CD8-positive, alpha-beta memory T cell (primary cell): ENCODE data around the gene COL1A1. TPM values are rescaled to one million over a fixed set of nuclear protein-coding genes. Genes with fewer than 3 reads are reported as not detected.

Source experiments
- CTCF ChIA-PET: fragments of 350-600 bp; sonication (Branson Sonifier 250); formaldehyde crosslinking; loops from one replicate; lab custom pipeline; 2021; ENCODE audit warnings: antibody characterized with exemption; lab: Charles Lee
- POLR2A ChIA-PET: fragments of 350-600 bp; sonication (Branson Sonifier 250); formaldehyde crosslinking; loops from one replicate; lab custom pipeline; 2021; ENCODE audit warnings: antibody characterized with exemption; lab: Charles Lee
- DNase-seq, 5 donors: peaks; one replicate each; pipeline versions ENCODE4 v3.0.0 to v3.0.0-alpha.2; 2020 to 2022; ENCODE audit warnings: mixed read lengths in 1 of 5
- H3K27ac ChIP-seq: one replicate; pipeline ENCODE4 v1.7.0; 2013; ENCODE audit warnings: low read depth, mild to moderate bottlenecking, low read length, moderate library complexity
- H3K27me3 ChIP-seq: 2 replicates; pipeline ENCODE4 v1.7.0; 2013; ENCODE audit warnings: low read length, mild to moderate bottlenecking; ENCODE audit not compliant: insufficient read depth, poor library complexity, severe bottlenecking
- H3K36me3 ChIP-seq: 2 replicates; pipeline ENCODE4 v1.7.0; 2013; ENCODE audit warnings: mild to moderate bottlenecking, low read length, moderate library complexity; ENCODE audit not compliant: insufficient read depth
- H3K4me1 ChIP-seq: 2 replicates; pipeline ENCODE4 v1.7.0; 2013; ENCODE audit warnings: mild to moderate bottlenecking, low read length, moderate library complexity; ENCODE audit not compliant: insufficient read depth
- H3K4me3 ChIP-seq: 2 replicates; pipeline ENCODE4 v1.7.0; 2013; ENCODE audit warnings: mild to moderate bottlenecking, low read length
- H3K9me3 ChIP-seq: 2 replicates; pipeline ENCODE4 v1.7.0; 2013; ENCODE audit warnings: mild to moderate bottlenecking, low read length
- H3K27ac Mint-ChIP-seq, 8 donors: one replicate each; pipeline ENCODE4 v1.8.0; 2020 to 2021; ENCODE audit warnings: mixed read lengths in 8 of 8, mild to moderate bottlenecking in 6 of 8, inconsistent platforms in 3 of 8, moderate library complexity in 3 of 8
- H3K27me3 Mint-ChIP-seq, 2 donors: one replicate each; pipeline ENCODE4 v1.8.0; 2020 to 2021; ENCODE audit warnings: mixed read lengths in 2 of 2, mild to moderate bottlenecking in 1 of 2, moderate library complexity in 1 of 2
- H3K36me3 Mint-ChIP-seq, 3 donors: one replicate each; pipeline ENCODE4 v1.8.0; 2020 to 2021; ENCODE audit warnings: mixed read lengths in 3 of 3, inconsistent platforms in 1 of 3, mild to moderate bottlenecking in 1 of 3
- H3K4me1 Mint-ChIP-seq, 3 donors: one replicate each; pipeline ENCODE4 v1.8.0; 2020 to 2021; ENCODE audit warnings: mixed read lengths in 3 of 3, inconsistent platforms in 1 of 3, mild to moderate bottlenecking in 1 of 3
- H3K4me3 Mint-ChIP-seq, 7 donors: one replicate each; pipeline ENCODE4 v1.8.0; 2020 to 2021; ENCODE audit warnings: mixed read lengths in 7 of 7, mild to moderate bottlenecking in 6 of 7, moderate library complexity in 4 of 7, inconsistent platforms in 2 of 7
- H3K9me3 Mint-ChIP-seq, 5 donors: one replicate each; pipeline ENCODE4 v1.8.0; 2020 to 2022; ENCODE audit warnings: mixed read lengths in 5 of 5, mild to moderate bottlenecking in 3 of 5, moderate library complexity in 2 of 5, inconsistent platforms in 1 of 5
- polyA plus RNA-seq: library from polyadenylated mRNA; unstranded; fragments of 300-500 nt; fragmentation: Illumina TruSeq; gene quantifications from one replicate; pipeline ENCODE4 v1.2.3, GENCODE V29; 2021
- total RNA-seq, 2 experiments: library from RNA; stranded (reverse); gene quantifications; one replicate each; pipeline ENCODE4 v1.2.3, GENCODE V29; 2021

COL1A1 gene
- total and polyA plus RNA-seq, 3 experiments from 2014 or later: 0.39 to 0.42 TPM; not detected in 1

DNA sequence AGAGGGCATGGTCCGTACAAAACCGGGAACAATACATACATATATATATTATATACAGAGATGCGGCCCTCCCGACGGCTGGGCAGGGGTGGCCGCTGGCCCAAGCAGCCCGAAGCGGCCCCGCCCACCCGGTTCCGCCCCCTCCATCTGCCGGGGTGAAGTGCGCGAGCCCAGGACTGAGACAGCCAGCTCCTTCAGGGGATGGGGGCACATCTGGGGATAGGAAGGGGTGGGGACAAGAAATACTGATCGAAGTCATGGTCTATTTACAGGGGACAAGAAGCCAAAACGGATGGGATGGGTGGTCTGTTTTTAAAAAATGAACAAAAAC, 67.7 kb downstream of the COL1A1 start:
- H3K27ac ChIP-seq: no peak overlapping the region
- POLR2A ChIA-PET: no interaction called here

More for the DNA sequence above, 67.7 kb downstream of the COL1A1 start:
- CTCF ChIA-PET: no interaction called here
- H3K27me3 Mint-ChIP-seq: peaks cover 3 to 7% of the 10 kb centered on the region in 2 donors
- H3K27me3 ChIP-seq: peaks cover 2% of the 10 kb centered on the region
- peaks cover 7% of the 10 kb centered on the region for H3K4me1 ChIP-seq
- H3K4me3 ChIP-seq: no peak overlapping the region
- H3K4me1 Mint-ChIP-seq: peaks cover 13 to 46% (median 32%) of the 10 kb centered on the region in 3 donors
- DNase-seq: no peak
- peak overlapping the region in 2 of 8 donors; percentile 63 to 74 for H3K27ac Mint-ChIP-seq
- peaks cover 22 to 48% (median 23%) of the 10 kb centered on the region in 3 donors for H3K36me3 Mint-ChIP-seq
- H3K36me3 ChIP-seq: peaks cover 31% of the 10 kb centered on the region
- H3K9me3 Mint-ChIP-seq: no peaks in the 10 kb centered on the region
- no peaks in the 10 kb centered on the region for H3K9me3 ChIP-seq
- H3K4me3 Mint-ChIP-seq: no peak overlapping the region

Other genes with a start within 250 kb of the COL1A1 start
- gene DLX4, start 232.4 kb downstream of the COL1A1 start, total RNA-seq: under 1 TPM; 0.58 to 0.88 TPM
- not detected for gene DLX4, start 232.4 kb downstream of the COL1A1 start, polyA plus RNA-seq
- gene DLX3, start 206.4 kb downstream of the COL1A1 start, total RNA-seq: under 1 TPM in 1 of 2 experiments, not detected in 1; 0.15 TPM
- not detected for gene DLX3, start 206.4 kb downstream of the COL1A1 start, polyA plus RNA-seq
- gene ITGA3, start 145.5 kb downstream of the COL1A1 start, total RNA-seq: 10 to 100 TPM; 11.8 to 12.5 TPM
- 2.7 TPM for gene ITGA3, start 145.5 kb downstream of the COL1A1 start, polyA plus RNA-seq
- gene PDK2, start 106.3 kb downstream of the COL1A1 start, total RNA-seq: 10 to 100 TPM; 19.5 to 22.4 TPM
- 41.2 TPM for gene PDK2, start 106.3 kb downstream of the COL1A1 start, polyA plus RNA-seq
- 1 to 10 TPM in 1 of 2 experiments, under 1 TPM in 1; 0.92 to 1.3 TPM for gene SAMD14, start 71.5 kb downstream of the COL1A1 start, total RNA-seq
- not detected for gene SAMD14, start 71.5 kb downstream of the COL1A1 start, polyA plus RNA-seq
- gene PPP1R9B, start 51.0 kb downstream of the COL1A1 start, total RNA-seq: 10 to 100 TPM; 86.9 to 89.0 TPM
- gene PPP1R9B, start 51.0 kb downstream of the COL1A1 start, polyA plus RNA-seq: 1.7 TPM
- under 1 TPM in 1 of 2 experiments, not detected in 1; 0.31 TPM for gene SGCA, start 35.6 kb downstream of the COL1A1 start, total RNA-seq
- gene SGCA, start 35.6 kb downstream of the COL1A1 start, polyA plus RNA-seq: not detected
- gene TMEM92, start 72.8 kb upstream of the COL1A1 start, total RNA-seq: not detected
- not detected for gene TMEM92, start 72.8 kb upstream of the COL1A1 start, polyA plus RNA-seq
- 10 to 100 TPM; 31.8 to 32.6 TPM for gene XYLT2, start 144.5 kb upstream of the COL1A1 start, total RNA-seq
- gene XYLT2, start 144.5 kb upstream of the COL1A1 start, polyA plus RNA-seq: 17.8 TPM
- gene MRPL27, start 171.6 kb upstream of the COL1A1 start, total RNA-seq: 10 to 100 TPM; 87.2 to 88.8 TPM
- 49.2 TPM for gene MRPL27, start 171.6 kb upstream of the COL1A1 start, polyA plus RNA-seq
- gene EME1, start 171.6 kb upstream of the COL1A1 start, total RNA-seq: 10 to 100 TPM; 23.6 to 24.8 TPM
- 0.43 TPM for gene EME1, start 171.6 kb upstream of the COL1A1 start, polyA plus RNA-seq
- 100 to 1,000 TPM; 122 to 127 TPM for gene LRRC59, start 195.9 kb upstream of the COL1A1 start, total RNA-seq
- 22.9 TPM for gene LRRC59, start 195.9 kb upstream of the COL1A1 start, polyA plus RNA-seq
- 10 to 100 TPM; 12.4 to 14.8 TPM for gene ACSF2, start 224.6 kb upstream of the COL1A1 start, total RNA-seq
- gene ACSF2, start 224.6 kb upstream of the COL1A1 start, polyA plus RNA-seq: 3.1 TPM